Panc1 (cell line): Measurements from ENCODE around the gene VSIR.

Source experiments
- POLR2AphosphoS5 ChIP-seq: IDR thresholded peaks from 2 replicates; pipeline ENCODE4 v1.6.1; 2012; ENCODE audit warnings: mild to moderate bottlenecking, low read depth, low read length, moderate library complexity
- TF ChIP-seq, protein P1 (sequence below): fragments of 450-650 bp; IDR thresholded peaks from 2 replicates; pipeline ENCODE4 v1.5.1; 2017; ENCODE audit warnings: mild to moderate bottlenecking

DNA sequence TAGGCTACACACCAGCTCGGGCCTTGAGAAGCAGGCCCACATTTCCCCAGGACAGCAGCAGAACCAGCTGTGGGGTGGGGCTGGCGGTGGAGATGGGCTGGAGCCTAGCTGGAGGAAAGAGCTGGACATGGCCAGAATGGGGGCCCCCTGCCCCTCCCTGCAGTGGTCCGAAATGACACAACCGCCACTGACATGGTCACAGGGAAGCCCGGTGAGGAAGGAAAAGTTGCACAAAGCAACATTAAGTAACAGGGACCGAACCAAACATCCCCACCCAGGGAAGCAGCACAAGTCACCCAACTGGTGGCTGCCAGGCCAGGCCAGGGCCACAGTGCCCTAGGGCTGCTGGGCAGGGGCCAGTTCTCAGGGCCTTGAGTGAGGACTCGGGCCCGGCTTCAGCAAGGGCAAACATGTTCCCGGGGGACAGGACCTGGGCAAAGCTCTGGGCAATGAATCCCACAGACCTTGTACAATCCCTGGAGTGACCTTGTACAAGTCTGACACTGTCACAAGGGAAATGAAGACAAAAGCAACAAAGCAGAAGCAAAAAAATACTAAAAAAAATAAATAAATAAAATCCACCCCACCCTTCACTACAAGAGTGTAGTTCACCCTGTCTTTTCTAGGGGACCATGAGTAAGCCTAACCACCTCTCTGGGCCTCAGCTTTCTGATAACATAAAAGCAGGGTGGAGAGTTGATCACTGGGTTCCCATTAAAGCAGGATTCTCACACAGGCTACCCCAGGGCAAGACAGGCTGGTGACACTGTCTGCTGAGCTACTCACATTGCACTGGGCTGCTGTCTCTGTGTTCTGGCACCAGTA is 44.7 kb upstream of the VSIR start:
- TF ChIP-seq, protein P1, sequence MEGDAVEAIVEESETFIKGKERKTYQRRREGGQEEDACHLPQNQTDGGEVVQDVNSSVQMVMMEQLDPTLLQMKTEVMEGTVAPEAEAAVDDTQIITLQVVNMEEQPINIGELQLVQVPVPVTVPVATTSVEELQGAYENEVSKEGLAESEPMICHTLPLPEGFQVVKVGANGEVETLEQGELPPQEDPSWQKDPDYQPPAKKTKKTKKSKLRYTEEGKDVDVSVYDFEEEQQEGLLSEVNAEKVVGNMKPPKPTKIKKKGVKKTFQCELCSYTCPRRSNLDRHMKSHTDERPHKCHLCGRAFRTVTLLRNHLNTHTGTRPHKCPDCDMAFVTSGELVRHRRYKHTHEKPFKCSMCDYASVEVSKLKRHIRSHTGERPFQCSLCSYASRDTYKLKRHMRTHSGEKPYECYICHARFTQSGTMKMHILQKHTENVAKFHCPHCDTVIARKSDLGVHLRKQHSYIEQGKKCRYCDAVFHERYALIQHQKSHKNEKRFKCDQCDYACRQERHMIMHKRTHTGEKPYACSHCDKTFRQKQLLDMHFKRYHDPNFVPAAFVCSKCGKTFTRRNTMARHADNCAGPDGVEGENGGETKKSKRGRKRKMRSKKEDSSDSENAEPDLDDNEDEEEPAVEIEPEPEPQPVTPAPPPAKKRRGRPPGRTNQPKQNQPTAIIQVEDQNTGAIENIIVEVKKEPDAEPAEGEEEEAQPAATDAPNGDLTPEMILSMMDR, result no peak
- peak; percentile 33; the same call in 1 of the 2 replicates for TF ChIP-seq POLR2AphosphoS5
